ENCODE data around the gene ALG8.

The ALG8 gene

DNA sequence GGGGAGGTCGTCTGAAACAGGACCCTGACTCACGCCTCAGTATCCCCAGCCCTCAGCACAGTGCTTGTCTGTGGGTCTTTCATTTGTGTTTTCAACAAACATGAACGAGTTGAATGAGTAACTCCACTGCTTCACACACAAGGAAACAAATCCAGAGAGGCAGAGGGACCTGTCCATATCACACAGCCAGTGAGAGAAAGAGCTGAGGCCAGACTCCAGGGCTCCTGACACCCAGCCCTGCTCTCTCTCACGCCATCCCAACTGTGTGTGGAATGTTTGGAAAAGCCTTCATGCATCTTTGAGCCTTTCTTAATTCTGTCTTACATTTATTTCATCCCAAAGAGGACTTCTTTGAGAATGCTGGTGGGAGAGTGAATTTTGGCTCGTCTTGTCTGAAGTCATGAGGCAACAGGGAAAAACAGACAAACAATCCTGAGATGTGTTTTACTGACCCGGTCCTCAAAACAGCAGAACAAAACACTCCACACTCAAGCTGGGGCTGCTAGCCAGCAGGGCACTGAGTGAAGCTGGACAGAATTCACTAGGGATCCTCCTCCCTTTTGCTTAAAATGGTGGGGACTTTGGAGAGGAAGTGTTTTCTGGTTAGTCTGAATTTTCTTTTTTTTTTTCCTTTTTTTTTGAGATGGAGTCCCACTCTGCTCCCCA, 19.7 kb upstream of the ALG8 start:
- no peak for DNase-seq

GRCh38 chr11:78156127-78156844, 16.9 kb upstream of the ALG8 start:
- DNase-seq: no peak

GRCh38 chr11:78151804-78152203, 12.4 kb upstream of the ALG8 start:
- no peak for DNase-seq

GRCh38 chr11:78150754-78151153, 11.3 kb upstream of the ALG8 start:
- no peak for DNase-seq

DNA sequence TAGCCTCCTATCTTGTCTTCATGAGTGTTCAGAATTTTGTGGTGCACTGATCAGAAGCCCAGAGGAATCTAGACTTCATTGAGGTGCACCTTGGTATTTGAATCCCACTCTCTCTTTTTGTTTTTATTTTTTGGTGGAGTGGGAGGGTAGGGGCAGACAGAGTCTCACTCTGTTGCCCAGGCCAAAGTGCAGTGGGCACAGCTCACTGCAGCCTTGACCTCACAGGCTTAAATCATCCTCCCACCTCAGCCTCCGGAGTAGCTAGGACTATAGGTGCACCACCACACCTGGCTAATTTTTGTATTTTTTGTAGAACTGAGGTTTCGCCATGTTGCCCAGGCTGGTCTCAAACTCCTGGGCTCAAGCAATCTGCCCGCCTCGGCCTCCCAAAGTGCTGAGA, 10.9 kb upstream of the ALG8 start:
- DNase-seq: no peak

DNA sequence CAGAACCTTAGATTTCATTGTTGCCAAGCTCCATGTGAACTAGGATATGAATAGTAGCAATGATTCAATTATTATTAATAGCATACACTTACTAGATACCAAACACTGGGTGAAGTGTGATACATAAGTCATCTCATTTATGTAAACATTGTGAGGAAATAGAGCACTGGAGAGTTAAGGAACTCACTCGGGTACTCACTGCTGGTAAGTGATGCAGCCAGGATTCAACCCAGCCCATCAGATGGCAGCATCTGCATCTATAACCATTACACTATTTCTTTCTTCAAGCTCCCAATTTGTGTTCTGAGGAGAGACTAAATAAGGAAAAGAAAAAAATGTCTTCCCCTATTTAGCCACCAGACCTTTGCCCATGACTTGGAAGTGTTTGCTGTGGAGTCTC, 10.2 kb upstream of the ALG8 start:
- DNase-seq: no peak

GRCh38 chr11:78147807-78148206, 8.4 kb upstream of the ALG8 start:
- DNase-seq: no peak

DNA sequence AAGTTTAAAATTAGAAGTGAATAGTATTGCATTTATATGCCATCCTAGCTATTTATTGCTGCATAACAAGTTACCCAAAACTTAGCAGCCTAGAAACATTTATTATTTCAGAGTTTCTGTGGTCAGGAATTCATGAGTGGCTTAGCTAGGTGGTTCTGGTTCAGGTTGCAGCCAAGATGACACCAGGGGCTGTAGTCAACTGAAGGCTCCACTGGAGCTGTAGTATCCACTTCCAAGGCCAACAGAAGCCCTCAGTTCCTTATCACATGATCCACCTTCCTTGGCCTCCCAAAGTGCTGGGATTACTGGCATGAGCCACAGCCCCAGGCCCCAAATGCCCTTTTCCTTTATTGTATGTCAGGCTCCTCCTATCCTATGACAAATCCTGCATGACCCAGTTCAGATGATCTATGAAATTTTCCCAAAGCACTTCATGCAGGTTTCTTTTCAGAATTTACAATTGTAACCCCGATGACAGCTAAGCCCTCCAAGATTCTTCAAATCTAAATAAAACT, 6.1 kb upstream of the ALG8 start:
- DNase-seq: no peak

- no peak for DNase-seq
Observed at GRCh38 chr11:78140392-78141077, 1.1 kb upstream of the ALG8 start.

- DNase-seq: peak; percentile 69
Observed at GRCh38 chr11:78138694-78139421, 568 bp downstream of the ALG8 start.

GRCh38 chr11:78138291-78138690, 1.1 kb downstream of the ALG8 start:
- no peak for DNase-seq

GRCh38 chr11:78132475-78132874, 7.0 kb downstream of the ALG8 start:
- DNase-seq: no peak

- no peak for DNase-seq
Observed at GRCh38 chr11:78131956-78132355, 7.5 kb downstream of the ALG8 start.

GRCh38 chr11:78127403-78127802, 12.0 kb downstream of the ALG8 start:
- no peak for DNase-seq

GRCh38 chr11:78112582-78113275, 26.7 kb downstream of the ALG8 start:
- no peak for DNase-seq

GRCh38 chr11:78111298-78111697, 28.1 kb downstream of the ALG8 start:
- DNase-seq: no peak

- no peak for DNase-seq
Observed at GRCh38 chr11:78110830-78111229, 28.6 kb downstream of the ALG8 start.

DNA sequence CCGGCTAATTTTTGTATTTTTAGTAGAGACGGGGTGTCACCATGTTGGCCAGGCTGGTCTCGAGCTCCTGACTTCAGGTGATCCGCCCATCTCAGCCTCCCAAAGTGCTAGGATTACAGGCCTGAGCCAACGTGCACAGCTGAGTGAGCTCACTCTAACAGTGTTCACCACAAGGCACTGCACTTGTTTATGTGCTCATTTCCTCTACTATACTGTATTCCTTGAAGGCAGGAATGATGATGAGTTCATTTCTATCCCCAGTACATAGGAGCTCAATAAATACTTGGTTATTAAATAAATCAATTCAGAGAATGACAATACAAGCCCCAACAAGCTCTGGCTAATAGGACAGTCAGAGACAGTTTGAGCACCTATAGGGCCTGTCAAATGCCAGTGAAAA, 29.1 kb downstream of the ALG8 start:
- no peak for DNase-seq

DNA sequence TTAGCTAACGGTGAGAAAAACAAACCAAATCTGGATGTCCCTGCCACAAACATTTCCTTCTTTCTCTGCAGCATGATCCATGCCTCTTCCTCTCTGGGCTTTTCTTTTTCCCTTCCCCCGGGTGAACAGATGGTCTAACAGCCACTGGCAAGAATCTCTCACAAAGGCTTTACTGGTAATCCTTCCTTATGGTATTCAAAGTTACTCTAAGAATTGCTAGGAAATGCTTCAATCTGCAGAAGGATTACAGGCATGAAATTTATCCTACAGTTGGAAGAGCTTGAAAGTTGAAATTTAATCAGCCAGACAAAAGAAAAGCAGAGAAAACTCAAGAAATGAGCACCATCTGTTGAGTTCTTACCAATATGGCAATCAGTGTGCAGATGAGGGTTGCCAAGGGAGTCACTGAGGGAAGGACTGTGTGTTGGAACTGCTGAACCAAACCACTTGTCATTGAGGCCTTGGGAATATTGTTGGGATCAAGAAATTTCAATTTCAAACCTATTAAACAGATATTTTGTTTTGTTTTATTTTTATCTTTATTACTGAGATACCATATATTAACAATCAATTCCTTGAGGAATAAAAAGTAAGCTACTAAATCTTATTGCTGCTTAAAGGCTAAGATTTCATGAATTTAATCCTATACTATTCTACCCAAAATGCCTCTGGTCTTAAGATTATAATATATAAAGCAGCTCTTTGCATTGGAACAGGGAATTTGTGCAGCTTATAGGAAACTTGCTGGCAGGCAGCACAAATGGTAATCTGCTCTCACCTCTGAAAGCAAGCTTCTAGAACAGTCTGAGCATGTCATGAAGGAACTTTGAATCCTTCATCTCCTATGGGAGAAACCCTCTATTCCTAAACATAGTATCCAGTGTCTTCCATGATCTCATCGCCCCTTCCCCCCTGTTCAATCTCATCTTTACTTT, 30.1 kb downstream of the ALG8 start:
- no peak for DNase-seq

- no peak for DNase-seq
Observed at GRCh38 chr11:78100676-78101472, 38.6 kb downstream of the ALG8 start.

DNA sequence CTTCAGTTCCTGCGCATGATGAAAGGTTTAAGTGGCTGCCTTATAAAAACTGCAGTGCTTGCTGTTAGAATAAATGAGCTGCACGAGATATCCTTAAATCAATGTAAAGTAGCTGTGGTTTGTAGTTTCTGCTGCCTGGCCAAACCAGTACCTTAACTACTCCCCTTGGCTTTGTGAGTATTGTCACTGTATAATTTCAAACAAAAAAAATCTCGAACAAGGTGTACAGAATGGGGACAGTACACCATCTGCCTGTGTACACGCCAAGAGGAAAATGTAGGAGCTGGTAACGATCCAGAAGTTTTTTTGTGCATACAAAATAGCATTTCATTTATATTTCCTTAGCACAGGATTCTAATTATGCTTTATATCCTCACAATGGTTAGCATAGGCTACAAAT, 39.2 kb downstream of the ALG8 start:
- no peak for DNase-seq
